SU-DHL-6 (cell line): ENCODE measurements around the gene SRGAP1.

Experiments
- H2AFZ ChIP-seq: fragments of 200-600 bp; sonication (generic); 2 replicates; pipeline ENCODE4 v1.6.1; 2014; ENCODE audit warnings: low read depth, mild to moderate bottlenecking, moderate library complexity, mixed read lengths, antibody characterized with exemption, low read length; ENCODE audit not compliant: severe bottlenecking
- H3F3A ChIP-seq: fragments of 200-600 bp; shearing (Covaris generic); 2 replicates; pipeline ENCODE4 v1.6.0; 2016; ENCODE audit warnings: antibody characterized with exemption, mild to moderate bottlenecking; ENCODE audit not compliant: insufficient read depth
- H3K27ac ChIP-seq: fragments of 200-600 bp; sonication (generic); 2 replicates; pipeline ENCODE4 v1.5.1; 2016; ENCODE audit warnings: low read depth, mild to moderate bottlenecking, low read length, moderate library complexity, mixed read lengths
- H3K27me3 ChIP-seq: fragments of 200-600 bp; sonication (generic), shearing (Covaris generic); 2 replicates; pipeline ENCODE4 v1.6.0; 2014; ENCODE audit warnings: mild to moderate bottlenecking, low read length
- H3K36me3 ChIP-seq: fragments of 200-600 bp; sonication (generic); 2 replicates; pipeline ENCODE4 v1.6.1; 2014; ENCODE audit warnings: mild to moderate bottlenecking, low read length, mixed read lengths
- H3K4me2 ChIP-seq: fragments of 300-600, 200-600 bp; shearing (Covaris generic), sonication (generic); 2 replicates; pipeline ENCODE4 v1.6.0; 2014; ENCODE audit warnings: low read length, low read depth, mild to moderate bottlenecking; ENCODE audit not compliant: poor library complexity, severe bottlenecking
- H3K4me3 ChIP-seq: fragments of 200-600 bp; sonication (generic); 2 replicates; pipeline ENCODE4 v1.5.1; 2014; ENCODE audit warnings: antibody characterized with exemption, low read length, mild to moderate bottlenecking, mixed read lengths; ENCODE audit not compliant: insufficient read depth, poor library complexity, severe bottlenecking
- H3K79me2 ChIP-seq: fragments of 200-600 bp; sonication (generic); 2 replicates; pipeline ENCODE4 v1.6.1; 2014; ENCODE audit warnings: mild to moderate bottlenecking, low read length, moderate library complexity; ENCODE audit not compliant: insufficient read depth
- H3K9ac ChIP-seq: fragments of 200-600 bp; sonication (generic); 2 replicates; pipeline ENCODE4 v1.7.0; 2014; ENCODE audit warnings: mild to moderate bottlenecking, low read length
- H3K9me2 ChIP-seq: fragments of 200-600 bp; sonication (generic); replicated peaks from 2 replicates; pipeline ENCODE4 v1.6.1; 2014; ENCODE audit warnings: low read length; ENCODE audit not compliant: insufficient read depth
- H3K9me3 ChIP-seq: fragments of 200-600 bp; sonication (generic); 2 replicates; pipeline ENCODE4 v1.6.1; 2014; ENCODE audit warnings: low read length, mixed read lengths; ENCODE audit not compliant: insufficient read depth
- H4K20me1 ChIP-seq: fragments of 200-600 bp; sonication (generic); 2 replicates; pipeline ENCODE4 v1.6.1; 2014; ENCODE audit warnings: low read depth, mild to moderate bottlenecking, antibody characterized with exemption, low read length, moderate library complexity, mixed read lengths
- CTCF ChIP-seq: fragments of 200-600 bp; sonication (generic); IDR thresholded peaks from one replicate; pipeline ENCODE4 v1.5.1; 2017; ENCODE audit warnings: antibody characterized with exemption, mild to moderate bottlenecking, low read length, moderate library complexity; ENCODE audit not compliant: insufficient read depth, poor library complexity, severe bottlenecking
- EZH2phosphoT487 ChIP-seq: fragments of 200-600 bp; sonication (generic), shearing (Covaris generic); conservative IDR thresholded peaks from 2 replicates; pipeline ENCODE4 v1.6.1; 2018; ENCODE audit warnings: mild to moderate bottlenecking, antibody characterized with exemption, low read length, moderate library complexity, mixed read lengths

SRGAP1 gene

GRCh38 chr12:63985456-63985855 is 141.0 kb downstream of the SRGAP1 start:
- Histone ChIP-seq H3F3A (no peaks in the 10 kb centered on the region), H3K9me2 (no peaks in the 10 kb centered on the region), H3K9ac (no peak overlapping the region), H2AFZ (no peak overlapping the region), H3K4me3 (no peak overlapping the region), H3K27ac (no peak overlapping the region), H3K79me2 (no peaks in the 10 kb centered on the region), H3K9me3 (no peaks in the 10 kb centered on the region), H3K4me2 (no peak overlapping the region), H4K20me1 (no peaks in the 10 kb centered on the region), H3K36me3 (no peaks in the 10 kb centered on the region), H3K27me3 (no peaks in the 10 kb centered on the region; the same call in 1 of the 2 replicates)
- no peak for TF ChIP-seq EZH2phosphoT487
- TF ChIP-seq CTCF: no peak

- no peaks in the 10 kb centered on the region for H3F3A ChIP-seq
- TF ChIP-seq EZH2phosphoT487: no peak
- TF ChIP-seq CTCF: no peak
- H3K4me2 ChIP-seq: no peak overlapping the region
Observed at GRCh38 chr12:63985945-63986344, 141.4 kb downstream of the SRGAP1 start.

GRCh38 chr12:63989301-63989845 is 144.9 kb downstream of the SRGAP1 start:
- Histone ChIP-seq H2AFZ (no peak overlapping the region), H4K20me1 (no peaks in the 10 kb centered on the region), H3K4me3 (no peak overlapping the region), H3K9ac (no peak overlapping the region), H3K9me2 (no peaks in the 10 kb centered on the region), H3K9me3 (no peaks in the 10 kb centered on the region), H3K27me3 (no peaks in the 10 kb centered on the region; the same call in 1 of the 2 replicates), H3K36me3 (no peaks in the 10 kb centered on the region), H3F3A (no peaks in the 10 kb centered on the region), H3K79me2 (no peaks in the 10 kb centered on the region), H3K27ac (no peak overlapping the region), H3K4me2 (no peak overlapping the region)
- TF ChIP-seq EZH2phosphoT487 (no peak), CTCF (no peak)

More at GRCh38 chr12:63985945-63986344, 141.4 kb downstream of the SRGAP1 start:
- Histone ChIP-seq H4K20me1 (no peaks in the 10 kb centered on the region), H3K4me3 (no peak overlapping the region), H3K36me3 (no peaks in the 10 kb centered on the region), H2AFZ (no peak overlapping the region), H3K79me2 (no peaks in the 10 kb centered on the region), H3K9me2 (no peaks in the 10 kb centered on the region), H3K27me3 (no peaks in the 10 kb centered on the region; the same call in 1 of the 2 replicates), H3K9me3 (no peaks in the 10 kb centered on the region), H3K27ac (no peak overlapping the region), H3K9ac (no peak overlapping the region)
